Measurements from ENCODE around the gene UCHL5.

GRCh38 chr1:192974701-192975100 is 84.5 kb downstream of the UCHL5 start:
- TF ChIP-seq CTCF (conservative IDR thresholded peaks at IDR 0.05 in 1 of 2, IDR thresholded peaks at IDR 0.05 in 1 of 2; ENCODE audit: low read depth in 1 of 2, low read length in 2 of 2): no peak
- no peak for TF ChIP-seq EZH2 (IDR thresholded peaks at IDR 0.05; ENCODE audit: low read length, missing control alignments)

Data from fibroblast of lung (primary cell).